Glomerular endothelial cell (primary cell): Measurements from ENCODE around the gene ALG8. TPM values are rescaled to one million over a fixed set of nuclear protein-coding genes. Genes with fewer than 3 reads are reported as not detected.

ENCODE experiments used
- total RNA-seq: library from RNA; depleted of rRNA; stranded (reverse); fragments of >200 nt; gene quantifications from 2 replicates; pipeline ENCODE4 v1.2.3, GENCODE V29; 2015

ALG8 gene
- total RNA-seq, 1 donor from 2014 or later, result 25.8 TPM

Other genes starting within 250 kb of the ALG8 start
- 22.3 and 23.7 TPM in 2 replicates for gene INTS4, start 145.0 kb downstream of the ALG8 start, total RNA-seq
- gene KCTD14, start 116.3 kb downstream of the ALG8 start, total RNA-seq, result 0.58 and 2.0 TPM in 2 replicates
- not detected in 2 replicates for gene THRSP, start 75.8 kb downstream of the ALG8 start, total RNA-seq
- gene NDUFC2, start 59.8 kb downstream of the ALG8 start, total RNA-seq, result 82.0 and 122 TPM in 2 replicates
- gene KCTD21, start 49.0 kb upstream of the ALG8 start, total RNA-seq, result 11.8 and 18.1 TPM in 2 replicates
- 9.0 and 12.5 TPM in 2 replicates for gene USP35, start 49.3 kb upstream of the ALG8 start, total RNA-seq